ENCODE data around the gene MAN1A2.

DNA sequence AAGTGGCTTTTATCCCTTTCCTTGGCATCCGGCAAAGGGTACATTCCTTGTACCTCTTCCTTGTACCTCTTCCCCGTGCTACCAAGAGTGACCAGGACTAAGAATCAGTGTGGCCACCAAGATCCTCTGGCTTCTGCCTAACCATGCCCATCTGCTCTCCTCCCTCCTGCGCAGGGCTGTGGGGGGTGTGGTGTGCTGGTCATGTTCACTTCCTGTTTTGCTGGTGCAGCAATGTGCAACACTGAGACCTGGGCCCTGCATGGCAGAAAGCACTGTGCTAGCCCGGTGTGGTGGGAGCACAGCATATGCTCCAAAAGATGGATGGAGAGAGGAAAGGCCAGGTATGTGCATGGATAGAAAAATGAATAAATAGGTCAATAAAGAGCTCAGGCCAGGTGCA lies 205.3 kb downstream of the MAN1A2 start:
- no peak for TF ChIP-seq POLR2A (IDR thresholded peaks at IDR 0.05)
- TF ChIP-seq, protein P1, sequence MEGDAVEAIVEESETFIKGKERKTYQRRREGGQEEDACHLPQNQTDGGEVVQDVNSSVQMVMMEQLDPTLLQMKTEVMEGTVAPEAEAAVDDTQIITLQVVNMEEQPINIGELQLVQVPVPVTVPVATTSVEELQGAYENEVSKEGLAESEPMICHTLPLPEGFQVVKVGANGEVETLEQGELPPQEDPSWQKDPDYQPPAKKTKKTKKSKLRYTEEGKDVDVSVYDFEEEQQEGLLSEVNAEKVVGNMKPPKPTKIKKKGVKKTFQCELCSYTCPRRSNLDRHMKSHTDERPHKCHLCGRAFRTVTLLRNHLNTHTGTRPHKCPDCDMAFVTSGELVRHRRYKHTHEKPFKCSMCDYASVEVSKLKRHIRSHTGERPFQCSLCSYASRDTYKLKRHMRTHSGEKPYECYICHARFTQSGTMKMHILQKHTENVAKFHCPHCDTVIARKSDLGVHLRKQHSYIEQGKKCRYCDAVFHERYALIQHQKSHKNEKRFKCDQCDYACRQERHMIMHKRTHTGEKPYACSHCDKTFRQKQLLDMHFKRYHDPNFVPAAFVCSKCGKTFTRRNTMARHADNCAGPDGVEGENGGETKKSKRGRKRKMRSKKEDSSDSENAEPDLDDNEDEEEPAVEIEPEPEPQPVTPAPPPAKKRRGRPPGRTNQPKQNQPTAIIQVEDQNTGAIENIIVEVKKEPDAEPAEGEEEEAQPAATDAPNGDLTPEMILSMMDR (IDR thresholded peaks at IDR 0.05) = no peak

Measured in uterus (tissue), 2 donors.